Amniotic epithelial cell (primary cell): Measurements from ENCODE around the gene RCC2.
"Not testable (repeated sequence)": the region's sequence is repeated elsewhere in the genome, so short reads cannot be mapped to it uniquely, and the experiment has no call there.

ENCODE experiments used
- DNase-seq: peaks from one replicate; pipeline ENCODE4 v3.0.0-alpha.2; 2010; ENCODE audit warnings: low read depth

RCC2 gene

DNA sequence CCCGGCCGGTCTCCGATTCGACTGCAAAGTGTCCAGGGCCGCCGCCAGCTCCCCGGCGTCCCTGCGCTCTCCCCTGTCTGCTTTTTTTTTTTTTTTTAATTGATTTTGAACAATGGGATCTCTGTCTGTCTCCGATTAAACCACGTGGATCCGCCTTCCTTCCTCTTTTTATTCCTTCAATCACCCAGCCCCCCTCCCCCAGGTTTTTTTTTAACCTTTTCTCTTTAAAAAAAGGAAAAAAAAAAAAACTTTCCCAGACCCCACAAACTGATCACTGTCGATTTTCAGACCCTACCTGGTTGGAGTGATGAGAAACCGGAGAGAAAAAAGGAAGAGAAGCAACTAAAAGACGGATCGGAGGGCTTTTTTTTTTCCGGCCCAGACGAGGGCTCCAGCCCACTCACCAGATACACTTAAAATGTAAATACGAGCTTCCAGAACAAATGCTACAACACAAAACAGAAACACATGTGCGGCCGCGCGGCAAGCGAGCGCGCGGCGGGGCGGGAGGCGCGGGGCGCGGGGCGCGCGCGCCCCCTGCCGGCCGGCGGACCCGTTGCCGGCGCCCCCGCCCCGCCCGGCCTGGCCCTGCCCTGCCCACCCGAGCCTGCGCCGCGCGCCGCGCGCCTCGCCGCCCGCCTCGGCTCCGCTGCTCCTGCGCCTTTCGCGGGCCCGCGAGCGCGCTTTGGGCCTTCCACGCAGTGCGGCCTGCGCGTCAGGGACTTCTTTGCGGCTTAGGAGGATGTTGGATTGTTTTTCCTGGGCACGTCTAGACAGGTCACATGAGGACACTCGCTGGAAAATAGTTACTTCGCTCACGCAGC, at the start of gene RCC2:
TSS of gene RCC2 (minus strand) at position 428 of the 824 bp plus-strand sequence. CDS start 1,163 bp downstream, outside the sequence.
- peak; percentile 75 for DNase-seq

DNA sequence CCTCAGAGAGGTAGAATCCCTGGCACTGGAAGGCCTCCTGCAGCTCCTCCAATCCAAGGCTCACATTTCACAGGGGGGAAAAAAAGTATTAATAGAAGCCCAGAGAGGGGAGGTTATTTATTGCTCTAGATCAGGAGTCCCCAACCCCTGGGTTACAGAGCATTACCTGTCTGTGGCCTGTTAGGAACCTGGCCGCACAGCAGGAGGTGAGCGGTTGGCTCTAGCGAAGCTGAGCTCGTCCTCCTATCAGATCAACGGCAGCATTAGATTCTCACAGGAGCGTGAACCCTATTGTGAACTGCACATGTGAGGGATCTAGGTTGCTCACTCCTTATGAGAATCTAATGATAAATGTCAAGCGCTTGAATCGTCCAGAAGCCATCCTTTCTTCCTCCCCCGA, 46.8 kb upstream of the RCC2 start:
- DNase-seq: no peak

DNA sequence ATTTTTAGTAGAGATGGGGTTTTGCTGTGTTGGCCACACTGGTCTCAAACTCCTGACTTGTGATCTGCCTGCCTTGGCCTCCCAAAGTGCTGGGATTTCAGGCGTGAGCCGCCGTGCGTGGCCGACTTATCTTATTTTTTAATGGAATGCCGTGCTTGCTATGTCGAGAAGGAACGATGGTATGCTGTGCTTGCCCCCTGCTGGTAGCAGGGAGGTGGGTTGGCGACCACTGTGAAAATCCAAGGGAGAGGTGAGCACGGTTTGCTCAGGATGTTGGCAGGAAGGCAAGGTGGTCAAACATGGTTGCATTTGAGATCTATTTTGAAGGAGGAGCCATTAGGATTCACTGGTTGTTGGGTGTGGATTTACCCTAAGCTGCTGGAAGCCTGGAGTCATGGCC, 45.8 kb upstream of the RCC2 start:
- DNase-seq: peak; percentile 29

DNA sequence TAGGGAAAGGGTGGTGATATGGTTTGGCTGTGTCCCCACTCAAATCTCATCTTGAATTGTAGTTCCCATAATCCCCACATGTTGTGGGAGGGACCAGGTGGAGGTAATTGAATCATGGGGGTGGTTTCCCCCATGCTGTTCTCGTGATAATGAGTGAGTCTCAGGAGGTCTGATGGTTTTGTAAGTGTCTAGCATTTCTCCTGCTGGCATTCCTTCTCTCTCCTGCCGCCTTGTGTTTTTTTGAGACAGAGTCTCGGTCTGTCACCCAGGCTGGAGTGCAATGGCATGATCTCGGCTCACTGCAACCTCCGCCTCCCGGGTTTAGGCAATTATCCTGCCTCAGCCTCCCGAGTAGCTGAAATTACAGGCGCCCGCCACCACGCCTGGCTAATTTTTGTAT, 42.5 kb upstream of the RCC2 start:
- DNase-seq: not testable (repeated sequence)

DNA sequence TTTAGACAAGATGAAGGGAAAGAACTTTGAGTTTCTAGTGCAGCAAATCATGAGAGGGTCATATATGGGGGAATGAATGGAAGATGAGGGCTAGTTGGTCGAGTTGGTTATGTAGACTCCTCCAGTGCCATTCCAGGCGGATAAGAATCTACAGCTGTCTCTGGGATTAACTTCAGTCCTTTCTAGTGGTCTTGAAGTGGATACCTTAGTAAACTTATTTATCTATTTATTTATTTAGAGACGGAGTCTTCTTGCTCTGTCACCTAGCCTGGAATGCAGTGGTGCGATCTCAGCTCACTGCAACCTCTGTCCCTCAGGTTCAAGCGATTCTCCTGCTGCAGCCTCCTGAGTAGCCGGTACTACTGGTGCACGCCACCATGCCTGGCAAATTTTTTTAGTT, 41.4 kb upstream of the RCC2 start:
- DNase-seq: no peak

DNA sequence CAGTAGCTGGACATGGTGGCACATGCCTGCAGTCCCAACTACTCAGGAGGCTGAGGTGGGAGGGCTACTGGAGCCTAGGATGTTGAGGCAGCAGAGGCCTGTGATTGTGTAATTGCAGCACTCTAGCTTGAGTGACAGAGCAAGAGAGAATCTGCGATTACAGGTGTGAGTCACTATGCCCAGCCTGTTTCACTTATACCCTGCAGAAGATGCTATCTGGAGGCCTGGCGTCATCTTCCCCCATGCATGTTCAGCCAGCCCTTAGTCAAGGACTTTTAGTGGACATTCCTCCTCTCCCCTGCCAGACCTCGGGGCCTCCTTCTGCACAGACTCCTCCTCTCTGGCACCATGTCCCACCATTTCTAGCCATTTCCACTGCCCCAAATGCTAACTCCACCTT, 36.3 kb upstream of the RCC2 start:
- peak; percentile 97 for DNase-seq

DNA sequence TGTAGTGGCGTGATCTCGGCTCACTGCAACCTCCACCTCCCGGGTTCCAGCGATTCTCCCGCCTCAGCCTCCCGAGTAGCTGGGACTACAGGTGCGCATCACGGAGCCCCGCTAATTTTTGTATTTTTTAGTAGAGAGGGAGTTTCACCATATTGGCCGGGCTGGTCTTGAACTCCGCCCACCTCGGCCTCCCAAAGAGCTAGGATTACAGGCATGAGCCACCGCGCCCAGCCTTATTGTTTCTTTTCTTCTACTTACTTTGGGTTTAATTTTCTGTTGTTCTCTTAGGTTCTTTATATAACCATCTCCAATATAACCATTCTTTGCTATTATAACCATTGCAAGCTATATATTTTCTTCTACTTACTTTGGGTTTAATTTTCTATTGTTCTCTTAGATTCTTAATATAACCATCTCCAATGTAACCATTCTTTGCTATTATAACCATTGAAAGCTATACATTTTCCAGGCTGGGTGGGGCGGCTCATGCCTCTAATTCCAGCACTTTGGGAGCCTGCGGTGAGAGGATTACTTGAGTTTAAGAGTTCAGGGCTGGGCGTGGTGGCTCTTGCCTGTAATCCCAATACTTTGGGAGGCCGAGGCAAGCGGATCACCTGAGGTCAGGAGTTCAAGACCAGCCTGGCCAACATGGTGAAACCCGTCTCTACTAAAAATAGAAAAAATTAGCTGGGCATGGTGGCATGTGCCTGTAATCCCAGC, 35.5 kb upstream of the RCC2 start:
- DNase-seq: not testable (repeated sequence)

DNA sequence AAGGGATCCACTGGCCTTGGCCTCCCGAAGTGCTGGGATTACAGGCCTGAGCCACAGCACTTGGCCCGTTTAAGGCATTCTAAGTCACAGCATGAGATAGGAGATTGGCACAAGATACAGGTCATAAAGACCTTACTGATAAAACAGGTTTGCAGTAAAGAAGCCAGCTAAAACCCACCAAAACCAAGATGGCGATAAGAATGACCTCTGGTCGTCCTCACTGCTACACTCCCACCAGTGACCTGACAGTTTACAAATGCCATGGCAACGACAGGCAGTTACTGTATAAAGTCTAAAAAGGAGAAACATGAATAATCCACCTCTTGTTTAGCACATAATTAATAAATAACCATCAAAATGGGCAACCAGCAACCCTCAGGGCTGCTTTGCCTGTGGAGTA, 33.3 kb upstream of the RCC2 start:
- no peak for DNase-seq

DNA sequence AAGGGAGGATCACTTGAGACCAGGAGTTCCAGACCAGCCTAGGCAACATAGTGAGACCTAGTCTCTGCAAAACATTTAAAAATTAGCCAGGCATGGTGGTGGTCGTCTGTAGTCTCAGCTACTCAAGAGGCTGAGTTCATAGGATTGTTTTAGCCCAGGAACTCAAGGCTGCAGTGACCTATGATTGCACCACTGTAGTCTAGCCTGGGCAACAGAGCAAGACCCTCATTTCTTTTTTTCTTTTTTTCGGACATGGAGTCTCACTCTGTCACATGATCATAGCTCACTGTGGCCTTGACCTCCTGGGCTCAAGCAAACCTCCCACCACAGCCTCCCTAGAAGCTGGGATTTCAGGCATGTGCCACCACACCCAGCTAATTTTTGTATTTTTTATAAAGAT, 31.9 kb upstream of the RCC2 start:
- DNase-seq: no peak

DNA sequence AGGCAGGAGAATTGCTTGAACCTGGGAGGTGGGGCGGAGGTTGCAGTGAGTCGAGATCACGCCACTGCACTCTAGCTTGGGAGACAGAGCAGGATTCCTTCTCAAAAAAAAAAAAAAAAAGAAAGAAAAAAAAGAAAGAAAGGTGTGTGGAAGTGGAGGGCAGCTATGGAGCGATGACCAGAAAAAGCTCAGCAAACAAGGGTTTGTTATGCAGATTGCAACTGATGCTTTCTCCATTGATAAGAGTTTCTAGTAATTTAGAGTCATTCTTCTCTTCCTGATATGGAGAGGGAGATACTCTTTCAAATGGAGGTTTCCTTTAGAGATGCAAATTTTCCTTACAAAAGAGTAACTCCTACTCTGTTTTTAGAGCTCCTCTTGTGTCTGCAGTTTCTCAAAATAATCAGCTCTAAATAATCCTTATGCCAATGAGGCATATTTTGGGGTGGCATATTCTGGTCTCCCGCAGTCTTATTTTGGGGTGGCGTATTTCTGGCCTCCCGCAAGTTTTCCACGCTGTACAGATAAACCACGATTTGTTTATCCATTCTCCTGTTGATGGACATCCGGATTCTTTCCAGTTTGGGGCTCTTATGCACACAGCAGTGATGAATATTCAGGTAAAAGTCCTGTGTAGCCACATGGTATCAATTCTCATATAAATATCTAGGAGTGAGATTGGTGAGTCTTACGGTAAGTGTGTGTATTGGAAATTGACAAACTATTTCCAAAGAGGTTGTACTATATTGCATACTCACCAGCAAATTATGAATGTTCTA, 30.7 kb upstream of the RCC2 start:
- DNase-seq: no peak

DNA sequence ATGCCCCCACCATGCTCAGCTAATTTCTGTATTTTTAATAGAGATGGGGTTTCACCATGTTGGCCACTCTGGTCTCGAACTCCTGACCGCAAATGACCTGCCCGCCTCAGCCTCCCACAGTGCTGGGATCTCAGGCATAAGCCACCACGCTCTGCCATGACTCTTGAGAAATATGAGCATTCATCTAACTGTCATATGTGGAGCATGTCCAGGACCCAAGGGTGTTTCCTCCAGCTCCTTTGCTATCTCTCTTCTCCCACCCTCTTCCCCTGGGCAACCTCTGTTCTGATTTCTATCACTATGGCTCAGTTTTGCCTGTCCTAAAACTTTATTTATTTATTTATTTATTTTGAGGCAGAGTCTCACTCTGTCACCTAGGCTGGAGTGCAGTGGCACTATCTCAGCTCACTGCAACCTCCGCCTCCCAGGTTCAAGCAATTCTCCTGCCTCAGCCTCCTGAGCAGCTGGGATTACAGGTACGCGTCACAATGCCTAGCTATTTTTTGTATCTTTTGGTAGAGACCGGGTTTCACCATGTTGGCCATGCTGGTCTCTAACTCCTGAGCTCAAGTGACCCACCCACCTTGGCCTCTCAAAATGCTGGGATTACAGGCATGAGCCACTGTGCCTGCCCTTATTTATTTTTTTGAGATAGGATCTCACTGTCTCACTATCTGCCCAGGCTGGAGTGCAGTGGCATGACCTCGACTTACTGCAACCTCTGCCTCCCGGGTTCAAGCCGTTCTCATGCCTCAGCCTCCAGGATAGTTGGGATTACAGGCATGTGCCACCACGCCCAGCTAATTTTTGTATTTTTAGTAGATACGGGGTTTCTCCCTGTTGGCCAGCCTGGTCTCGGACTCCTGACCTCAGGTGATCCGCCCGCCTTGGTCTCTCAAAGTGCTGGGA, 29.1 kb upstream of the RCC2 start:
- DNase-seq: not testable (repeated sequence)

DNA sequence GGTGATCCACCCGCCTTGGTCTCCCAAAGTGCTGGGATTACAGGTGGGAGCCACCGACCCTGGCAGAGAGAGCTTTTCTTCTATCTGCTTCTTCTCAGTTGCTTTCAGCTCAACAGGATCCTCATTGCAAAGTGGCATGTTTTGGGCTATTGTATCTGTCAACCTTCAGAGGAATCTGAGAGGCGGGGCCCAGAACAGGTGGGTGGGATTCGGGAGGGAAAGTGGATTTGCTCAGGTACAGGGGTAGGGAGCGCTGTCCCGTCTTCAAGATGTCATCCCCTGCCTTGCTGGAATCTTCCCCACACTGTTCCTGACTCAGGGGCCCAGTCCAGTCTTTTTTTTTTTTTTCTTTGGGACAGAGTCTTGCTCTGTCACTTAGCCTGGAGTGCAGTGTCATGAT, 26.9 kb upstream of the RCC2 start:
- DNase-seq: no peak

DNA sequence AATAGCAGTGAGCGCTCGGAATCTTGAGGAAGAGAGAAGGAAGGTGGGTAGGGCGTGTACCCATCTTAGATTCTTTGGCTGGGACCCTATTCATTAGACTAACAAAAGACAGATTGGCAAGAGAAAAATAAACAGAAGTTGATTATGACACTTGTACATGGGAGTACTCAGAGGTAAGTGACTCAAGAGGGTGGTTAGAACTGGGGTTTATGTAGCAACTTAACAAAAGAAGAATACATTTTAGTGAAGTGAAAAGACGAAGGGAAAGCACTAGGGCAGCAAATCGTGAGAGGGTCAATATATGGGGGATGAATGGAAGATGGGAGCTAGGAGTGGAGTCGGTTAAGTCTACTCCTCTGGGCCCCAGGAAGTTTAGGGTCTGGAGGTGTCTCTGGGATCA, 25.8 kb upstream of the RCC2 start:
- no peak for DNase-seq

DNA sequence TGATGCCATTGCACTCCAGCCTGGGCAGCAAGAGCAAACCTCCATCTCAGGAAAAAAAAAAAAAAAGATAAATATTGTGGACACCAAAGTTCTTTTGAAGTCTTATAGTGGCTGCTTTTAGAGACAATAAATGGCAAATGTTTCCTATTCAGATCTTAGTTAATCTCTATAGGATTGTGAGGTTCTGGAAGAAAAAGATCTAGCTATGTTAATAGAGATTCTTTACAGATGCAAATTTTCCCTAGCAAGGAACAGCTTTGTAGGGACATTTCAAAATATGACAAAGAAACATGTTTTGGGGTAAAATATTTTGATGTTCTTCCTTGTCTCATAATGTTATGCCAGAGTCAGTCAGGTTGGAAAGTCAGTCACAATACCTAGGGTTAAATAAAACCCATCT, 24.5 kb upstream of the RCC2 start:
- no peak for DNase-seq

DNA sequence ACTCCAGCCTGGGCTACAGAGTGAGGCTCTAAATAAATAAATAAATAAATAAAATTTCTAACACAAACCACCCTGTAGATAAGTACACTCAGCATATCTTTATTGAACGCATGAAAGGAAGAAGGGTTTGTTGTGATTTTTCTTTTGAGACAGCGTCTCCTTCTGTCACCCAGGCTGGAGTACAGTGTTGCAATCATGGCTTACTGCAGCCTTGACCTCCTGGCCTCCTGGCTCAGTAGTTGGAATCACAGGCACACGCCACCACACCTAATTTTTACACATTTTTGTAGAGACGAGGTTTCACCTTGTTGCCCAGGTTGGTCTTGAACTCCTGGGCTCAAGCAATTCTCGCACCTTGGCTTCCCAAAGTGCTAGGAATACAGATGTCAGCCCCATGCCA, 23.2 kb upstream of the RCC2 start:
- DNase-seq: no peak

DNA sequence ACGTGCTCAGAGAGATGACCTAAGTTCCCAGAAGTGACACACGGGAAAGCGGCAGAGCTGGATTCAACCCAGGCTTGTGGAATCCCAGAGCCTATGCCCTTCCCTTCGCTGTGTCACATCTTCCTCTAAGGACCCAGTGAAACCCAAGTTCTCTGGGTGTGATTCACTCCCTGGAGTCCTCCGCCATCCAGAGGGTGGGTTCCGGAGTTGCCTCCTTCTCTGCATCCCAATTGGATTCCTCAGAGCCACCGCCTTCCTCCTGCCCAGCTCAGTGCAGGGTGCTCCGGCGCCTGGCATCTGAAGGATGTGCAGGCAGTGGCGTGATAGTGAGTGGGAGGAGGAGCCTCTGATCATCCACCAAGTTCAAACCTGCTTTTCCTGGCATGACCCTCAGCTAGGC, 20.7 kb upstream of the RCC2 start:
- DNase-seq: no peak

DNA sequence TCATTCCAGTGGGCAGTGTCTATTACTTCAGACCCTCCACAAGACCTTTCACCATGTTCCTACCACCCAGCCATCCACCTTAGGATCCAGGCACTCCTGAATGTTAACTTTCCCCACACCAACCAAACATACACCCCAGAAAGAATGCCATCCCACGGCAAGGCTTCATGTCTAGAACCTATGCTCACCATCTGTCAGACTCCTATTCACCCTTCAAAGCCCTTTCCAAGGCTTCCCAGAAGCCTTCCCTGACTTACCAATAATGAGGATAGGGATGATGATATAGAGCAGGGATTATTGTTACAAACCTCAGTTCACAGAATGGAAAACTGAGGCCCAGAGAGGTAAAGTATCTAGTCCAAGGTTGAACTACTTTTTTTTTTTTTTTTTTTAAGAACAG, 19.3 kb upstream of the RCC2 start:
- no peak for DNase-seq

DNA sequence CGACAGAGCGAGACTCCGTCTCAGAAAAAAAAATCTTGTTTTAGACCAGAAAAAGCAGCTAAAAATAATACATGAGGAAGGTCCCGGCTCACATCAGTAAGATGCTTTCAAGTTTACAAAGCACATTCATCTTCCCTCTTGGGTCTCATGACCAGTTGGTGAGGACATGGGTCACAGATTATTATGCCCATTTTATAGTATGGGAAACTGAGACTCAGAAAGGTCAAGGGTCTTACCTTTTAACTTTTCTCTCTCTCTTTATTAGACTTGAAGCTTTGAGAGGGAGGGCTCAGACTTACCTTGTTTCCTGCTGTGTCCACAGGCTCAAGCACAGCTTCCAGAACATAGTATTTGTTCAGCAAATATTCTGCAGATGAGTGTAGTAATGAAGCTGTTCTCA, 13.2 kb upstream of the RCC2 start:
- DNase-seq: no peak

DNA sequence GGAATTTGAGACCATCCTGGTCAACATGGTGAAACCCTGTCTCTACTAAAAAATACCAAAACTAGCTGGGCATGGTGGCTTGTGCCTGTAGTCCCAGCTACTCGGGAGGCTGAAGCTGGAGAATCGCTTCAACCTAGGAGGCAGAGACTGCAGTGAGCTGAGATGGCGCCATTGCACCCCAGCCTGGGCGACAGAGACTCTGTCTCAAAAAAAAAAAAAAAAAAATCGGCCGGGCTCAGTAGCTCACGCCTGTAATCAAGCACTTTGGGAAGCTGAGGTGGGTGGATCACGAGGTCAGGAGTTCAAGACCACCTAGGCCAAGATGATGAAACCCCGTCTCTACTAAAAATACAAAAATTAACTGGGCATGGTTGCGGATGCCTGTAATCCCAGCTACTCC, 12.7 kb upstream of the RCC2 start:
- DNase-seq: not testable (repeated sequence)

DNA sequence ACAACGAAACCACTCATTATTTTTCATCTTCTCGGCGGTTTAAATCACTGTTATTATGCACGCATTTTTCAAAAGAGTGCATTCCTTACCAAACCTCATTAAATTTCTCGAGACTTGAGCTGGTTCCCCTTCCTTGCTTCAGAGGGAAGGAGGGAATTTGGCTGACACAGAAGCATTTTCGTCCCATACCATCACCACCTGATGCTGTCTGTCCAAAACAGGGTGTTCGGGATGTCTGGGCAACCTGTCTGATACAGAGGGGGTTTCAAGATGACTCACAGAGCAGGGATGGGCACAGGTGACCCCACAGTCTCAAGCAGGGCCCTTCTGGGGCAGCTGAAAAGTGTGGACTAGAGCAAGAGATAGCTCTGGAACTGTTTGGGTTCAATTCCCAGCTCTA, 12.3 kb upstream of the RCC2 start:
- no peak for DNase-seq

DNA sequence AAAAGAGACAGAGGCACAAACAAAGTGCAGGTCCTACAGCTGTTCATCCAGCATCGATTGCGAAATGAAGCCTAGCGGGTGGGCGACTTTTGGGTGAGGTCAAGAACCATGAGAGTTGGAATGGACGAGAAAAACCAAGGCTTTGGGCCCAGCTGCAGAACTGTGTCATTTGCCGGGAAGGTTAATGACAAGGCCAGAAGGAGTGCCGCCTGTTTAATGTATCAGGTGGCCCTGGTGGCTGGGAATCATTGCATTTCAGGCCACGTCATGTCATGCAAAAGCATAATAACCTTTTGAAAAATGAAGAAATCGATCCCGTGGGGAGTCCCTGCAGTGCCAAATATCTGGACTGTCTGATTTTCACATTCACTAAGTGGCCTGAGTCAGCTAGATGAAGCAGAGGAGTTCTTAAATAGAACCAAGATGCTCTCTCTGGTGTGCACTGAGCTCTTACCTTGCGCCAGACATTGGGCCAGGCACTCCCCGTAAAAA, 8.1 kb upstream of the RCC2 start:
- no peak for DNase-seq

DNA sequence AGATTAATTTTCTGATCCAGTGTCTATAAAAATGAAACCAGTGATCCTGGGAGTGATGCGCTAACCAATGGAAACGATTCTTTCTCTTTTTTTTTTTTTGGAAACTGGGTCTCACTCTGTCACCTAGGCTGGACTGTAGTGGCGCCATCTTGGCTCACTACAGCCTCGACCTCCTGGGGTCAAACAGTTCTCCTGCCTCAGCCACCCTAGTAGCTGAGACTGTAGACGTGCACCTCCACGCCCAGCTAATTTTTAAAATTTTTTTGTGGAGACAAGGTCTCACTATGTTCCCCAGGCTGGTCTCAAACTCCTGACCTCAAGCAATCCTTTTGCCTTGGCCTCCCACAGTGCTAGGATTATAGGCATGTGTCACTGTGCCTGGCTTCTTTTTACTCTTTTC, 3.4 kb upstream of the RCC2 start:
- no peak for DNase-seq
